ENCODE measurements around the gene CEP83.
A peak's percentile ranks its signal among the peaks of the same experiment; 100 is the strongest.

Gene CEP83

GRCh38 chr12:94459728-94460615, at the start of gene CEP83:
CEP83 (minus strand) TSS chr12:94459867; CDS start chr12:94412490, 47,377 bp downstream.
- no peak for TF ChIP-seq JUND (IDR thresholded peaks at IDR 0.05; ENCODE audit: low read depth)
- in situ Hi-C loops (cut with HindIII; ENCODE audit: low pct_unique_long_range_greater_than_20kb, low sequenced_read_pairs) = no loop called here
- DNase-seq (ENCODE audit: low read depth in 1 of 2, low spot score in 1 of 2) = peak; percentile 97 to 98

- TF ChIP-seq JUND (IDR thresholded peaks at IDR 0.05; ENCODE audit: low read depth) = no peak
- in situ Hi-C loops (cut with HindIII; ENCODE audit: low pct_unique_long_range_greater_than_20kb, low sequenced_read_pairs) = no loop called here
- no peak for DNase-seq (ENCODE audit: low read depth in 1 of 2, low spot score in 1 of 2)
Observed at GRCh38 chr12:94509317-94509716, 49.6 kb upstream of the CEP83 start.

GRCh38 chr12:94507455-94507854, 47.8 kb upstream of the CEP83 start:
- DNase-seq (ENCODE audit: low read depth in 1 of 2, low spot score in 1 of 2) = no peak
- in situ Hi-C loops (cut with HindIII; ENCODE audit: low pct_unique_long_range_greater_than_20kb, low sequenced_read_pairs) = no loop called here
- no peak for TF ChIP-seq JUND (IDR thresholded peaks at IDR 0.05; ENCODE audit: low read depth)

- no peak for TF ChIP-seq JUND (IDR thresholded peaks at IDR 0.05; ENCODE audit: low read depth)
- no peak for DNase-seq (ENCODE audit: low read depth in 1 of 2, low spot score in 1 of 2)
- in situ Hi-C loops (cut with HindIII; ENCODE audit: low pct_unique_long_range_greater_than_20kb, low sequenced_read_pairs) = no loop called here
Observed at GRCh38 chr12:94504386-94504785, 44.7 kb upstream of the CEP83 start.

- TF ChIP-seq JUND (IDR thresholded peaks at IDR 0.05; ENCODE audit: low read depth) = no peak
- in situ Hi-C loops (cut with HindIII; ENCODE audit: low pct_unique_long_range_greater_than_20kb, low sequenced_read_pairs) = no loop called here
- no peak for DNase-seq (ENCODE audit: low read depth in 1 of 2, low spot score in 1 of 2)
Observed at GRCh38 chr12:94503619-94504018, 44.0 kb upstream of the CEP83 start.

GRCh38 chr12:94500831-94501567, 41.3 kb upstream of the CEP83 start:
- in situ Hi-C loops (cut with HindIII; ENCODE audit: low pct_unique_long_range_greater_than_20kb, low sequenced_read_pairs) = no loop called here
- no peak for TF ChIP-seq JUND (IDR thresholded peaks at IDR 0.05; ENCODE audit: low read depth)
- peak in 1 of 2 experiments; percentile 44 for DNase-seq (ENCODE audit: low read depth in 1 of 2, low spot score in 1 of 2)

- no peak for TF ChIP-seq JUND (IDR thresholded peaks at IDR 0.05; ENCODE audit: low read depth)
- in situ Hi-C loops (cut with HindIII; ENCODE audit: low pct_unique_long_range_greater_than_20kb, low sequenced_read_pairs) = no loop called here
- DNase-seq (ENCODE audit: low read depth in 1 of 2, low spot score in 1 of 2) = no peak
Observed at GRCh38 chr12:94498698-94499097, 39.0 kb upstream of the CEP83 start.

GRCh38 chr12:94498073-94498472, 38.4 kb upstream of the CEP83 start:
- in situ Hi-C loops (cut with HindIII; ENCODE audit: low pct_unique_long_range_greater_than_20kb, low sequenced_read_pairs) = no loop called here
- peak in 1 of 2 experiments; percentile 25 for DNase-seq (ENCODE audit: low read depth in 1 of 2, low spot score in 1 of 2)

GRCh38 chr12:94495445-94496115, 35.9 kb upstream of the CEP83 start:
- in situ Hi-C loops (cut with HindIII; ENCODE audit: low pct_unique_long_range_greater_than_20kb, low sequenced_read_pairs) = no loop called here
- no peak for TF ChIP-seq JUND (IDR thresholded peaks at IDR 0.05; ENCODE audit: low read depth)
- no peak for DNase-seq (ENCODE audit: low read depth in 1 of 2, low spot score in 1 of 2)

More at GRCh38 chr12:94498073-94498472, 38.4 kb upstream of the CEP83 start:
- no peak for TF ChIP-seq JUND (IDR thresholded peaks at IDR 0.05; ENCODE audit: low read depth)

GRCh38 chr12:94491489-94491888, 31.8 kb upstream of the CEP83 start:
- no peak for TF ChIP-seq JUND (IDR thresholded peaks at IDR 0.05; ENCODE audit: low read depth)
- in situ Hi-C loops (cut with HindIII; ENCODE audit: low pct_unique_long_range_greater_than_20kb, low sequenced_read_pairs) = no loop called here
- DNase-seq (ENCODE audit: low read depth in 1 of 2, low spot score in 1 of 2) = no peak

GRCh38 chr12:94488463-94488862, 28.8 kb upstream of the CEP83 start:
- no peak for TF ChIP-seq JUND (IDR thresholded peaks at IDR 0.05; ENCODE audit: low read depth)
- in situ Hi-C loops (cut with HindIII; ENCODE audit: low pct_unique_long_range_greater_than_20kb, low sequenced_read_pairs) = no loop called here
- no peak for DNase-seq (ENCODE audit: low read depth in 1 of 2, low spot score in 1 of 2)

GRCh38 chr12:94481734-94482133, 22.1 kb upstream of the CEP83 start:
- in situ Hi-C loops (cut with HindIII; ENCODE audit: low pct_unique_long_range_greater_than_20kb, low sequenced_read_pairs) = no loop called here
- no peak for DNase-seq (ENCODE audit: low read depth in 1 of 2, low spot score in 1 of 2)
- TF ChIP-seq JUND (IDR thresholded peaks at IDR 0.05; ENCODE audit: low read depth) = no peak

All from T47D (cell line).